Neuronal stem cell (in vitro differentiated cells): Measurements from ENCODE around the gene AHSA1. TPM values are rescaled to one million over a fixed set of nuclear protein-coding genes. Genes with fewer than 3 reads are reported as not detected.
"Not testable (repeated sequence)": the region's sequence is repeated elsewhere in the genome, so short reads cannot be mapped to it uniquely, and the experiment has no call there.

Experiments
- DNase-seq: peaks from one replicate; pipeline ENCODE4 v3.0.0-alpha.2; 2013; ENCODE audit warnings: low spot score
- H2AFZ ChIP-seq: one replicate; pipeline ENCODE4 v1.6.1; 2013; ENCODE audit warnings: mild to moderate bottlenecking, low read length, inconsistent platforms
- H2AK5ac ChIP-seq: 2 replicates; pipeline ENCODE4 v1.6.1; 2013; ENCODE audit warnings: low read depth, mild to moderate bottlenecking, inconsistent platforms, low read length, moderate library complexity, mixed read lengths
- H2BK120ac ChIP-seq: 2 replicates; pipeline ENCODE4 v1.6.1; 2013; ENCODE audit warnings: low read depth, mild to moderate bottlenecking, inconsistent platforms, low read length, moderate library complexity, mixed read lengths
- H2BK12ac ChIP-seq: one replicate; pipeline ENCODE4 v1.6.1; 2013; ENCODE audit warnings: low read length, inconsistent platforms
- H2BK15ac ChIP-seq: 2 replicates; pipeline ENCODE4 v1.6.1; 2013; ENCODE audit warnings: mild to moderate bottlenecking, low read length, inconsistent platforms, mixed read lengths
- H2BK5ac ChIP-seq: one replicate; pipeline ENCODE4 v1.6.1; 2013; ENCODE audit warnings: inconsistent platforms, mild to moderate bottlenecking, low read length, moderate library complexity
- H3K14ac ChIP-seq: one replicate; pipeline ENCODE4 v1.6.1; 2013; ENCODE audit warnings: low read length, inconsistent platforms
- H3K18ac ChIP-seq: 2 replicates; pipeline ENCODE4 v1.6.1; 2013; ENCODE audit warnings: low read length, inconsistent platforms
- H3K23ac ChIP-seq: 2 replicates; pipeline ENCODE4 v1.6.1; 2013; ENCODE audit warnings: low read depth, mild to moderate bottlenecking, mixed read lengths, low read length, inconsistent platforms; ENCODE audit not compliant: poor library complexity
- H3K27ac ChIP-seq: replicated peaks from 3 replicates; pipeline ENCODE4 v1.5.1; 2013; ENCODE audit warnings: low read length, inconsistent platforms
- H3K27me3 ChIP-seq, 3 experiments: 2 replicates each; pipeline ENCODE4 v1.6.1; 2013; ENCODE audit warnings: low read length in 3 of 3, mild to moderate bottlenecking in 2 of 3, inconsistent platforms in 1 of 3, low read depth in 1 of 3, mixed read lengths in 1 of 3, moderate library complexity in 1 of 3; ENCODE audit not compliant: control insufficient read depth in 3 of 3, insufficient read depth in 3 of 3
- H3K36me3 ChIP-seq, 2 donors: replicated peaks in 1 of 2; 2 replicates each; pipeline ENCODE4 v1.6.1; 2013; ENCODE audit warnings: low read length in 2 of 2; ENCODE audit not compliant: control insufficient read depth in 2 of 2, insufficient read depth in 2 of 2
- H3K4ac ChIP-seq: 2 replicates; pipeline ENCODE4 v1.6.1; 2013; ENCODE audit warnings: inconsistent platforms, mild to moderate bottlenecking, low read length, moderate library complexity
- H3K4me1 ChIP-seq, 2 donors: 1 replicate in 1 of 2; 2 replicates in 1 of 2; pipeline ENCODE4 v1.6.1; 2013; ENCODE audit warnings: low read length in 2 of 2, low read depth in 1 of 2; ENCODE audit not compliant: control insufficient read depth in 2 of 2, insufficient read depth in 1 of 2
- H3K4me2 ChIP-seq: one replicate; pipeline ENCODE4 v1.6.1; 2013; ENCODE audit warnings: mild to moderate bottlenecking, low read length, inconsistent platforms; ENCODE audit not compliant: insufficient read depth, poor library complexity, severe bottlenecking
- H3K4me3 ChIP-seq, 2 donors: 2 replicates each; pipeline ENCODE4 v1.5.1; 2013; ENCODE audit warnings: low read length in 2 of 2, mild to moderate bottlenecking in 2 of 2, inconsistent platforms in 1 of 2, moderate library complexity in 1 of 2
- H3K79me1 ChIP-seq: one replicate; pipeline ENCODE4 v1.6.1; 2013; ENCODE audit warnings: low read depth, mild to moderate bottlenecking, inconsistent platforms, low read length, moderate library complexity
- H3K9ac ChIP-seq: one replicate; pipeline ENCODE4 v1.6.1; 2013; ENCODE audit warnings: mild to moderate bottlenecking, low read depth, low read length, inconsistent platforms; ENCODE audit not compliant: poor library complexity
- H3K9me3 ChIP-seq, 2 donors: replicated peaks in 1 of 2; 2 replicates each; pipeline versions ENCODE3 to v1.6.1; 2013; ENCODE audit warnings: low read length in 2 of 2, mild to moderate bottlenecking in 2 of 2, inconsistent platforms in 1 of 2, low read depth in 1 of 2, mixed read lengths in 1 of 2, moderate library complexity in 1 of 2; ENCODE audit not compliant: control insufficient read depth in 2 of 2, insufficient read depth in 1 of 2
- H4K8ac ChIP-seq: one replicate; pipeline ENCODE4 v1.6.1; 2013; ENCODE audit warnings: low read depth, mild to moderate bottlenecking, inconsistent platforms, low read length, moderate library complexity
- H4K91ac ChIP-seq: one replicate; pipeline ENCODE4 v1.6.1; 2013; ENCODE audit warnings: low read length, low read depth, mild to moderate bottlenecking, inconsistent platforms; ENCODE audit not compliant: poor library complexity
- WGBS, 2 donors: extraction: QIAGEN DNeasy Blood & Tissue Kit; methylation state at CpG; one replicate each; pipeline ENCODE4 v1.1.7; 2013; ENCODE audit warnings: missing lambda C conversion rate in 2 of 2, mixed read lengths in 1 of 2; ENCODE audit not compliant: insufficient read length in 2 of 2, insufficient replicate concordance in 1 of 2; ENCODE audit errors: extremely low coverage in 2 of 2; 5-methylcytosine and 5-hydroxymethylcytosine counted together
- polyA plus RNA-seq, 2 experiments: library from polyadenylated mRNA; stranded (reverse); fragments of 200-250 nt; gene quantifications; one replicate each; pipeline ENCODE4 v1.2.3, GENCODE V29; 2013

The AHSA1 gene
- polyA plus RNA-seq (2013, experiment 1 of 2) = 74.9 TPM
- polyA plus RNA-seq (2013, experiment 2 of 2) = 74.9 TPM

DNA sequence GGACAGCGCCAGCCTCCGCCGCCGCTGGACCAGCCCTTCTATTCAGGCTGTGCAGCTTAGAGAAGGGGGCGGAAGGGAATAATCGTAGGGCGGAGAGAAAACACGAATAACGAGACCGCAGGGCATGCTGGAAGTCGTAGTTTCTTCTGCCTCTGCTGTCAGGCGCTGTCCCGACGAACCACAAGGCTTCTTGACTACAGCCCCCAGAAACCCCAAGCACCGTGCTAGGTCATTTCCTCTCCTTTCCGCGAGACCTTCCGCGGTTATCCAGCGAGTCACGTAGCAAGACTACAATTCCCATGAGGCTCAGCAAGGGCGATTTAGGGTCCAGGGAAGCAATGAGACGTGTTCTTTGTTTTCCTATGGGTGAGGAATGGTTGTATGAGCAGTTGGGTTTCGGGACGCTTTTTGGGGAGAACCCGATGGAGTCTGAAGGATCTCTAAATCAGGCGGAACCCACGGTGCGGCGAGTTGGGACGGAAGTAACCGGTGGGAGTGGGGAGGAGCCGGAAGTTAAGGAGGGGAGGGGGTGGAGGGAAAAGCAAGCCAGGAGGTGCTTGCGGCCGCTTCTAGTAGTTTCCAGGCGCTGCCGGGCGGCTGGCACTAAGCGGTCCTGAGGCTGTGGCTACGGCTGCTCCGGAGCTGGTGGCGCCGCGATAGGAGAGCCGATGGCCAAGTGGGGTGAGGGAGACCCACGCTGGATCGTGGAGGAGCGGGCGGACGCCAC, at the start of gene AHSA1, which contains the start of gene VIPAS39:
Gene AHSA1 (plus strand): TSS at position 572 of the 727 bp plus-strand sequence. CDS start 97 bp downstream, at position 669.
Gene VIPAS39 (minus strand): TSS at position 80 of the 727 bp plus-strand sequence. CDS start 3,499 bp downstream, outside the sequence.
- Histone ChIP-seq H3K27ac (peak within 1 kb of the TSS; percentile 72), H3K79me1 (peaks cover 9% of the 10 kb centered on the region), H2AFZ (peak within 1 kb of the TSS; percentile 88), H3K4me1 (peaks cover 2 to 6% of the 10 kb centered on the region in 2 donors), H3K36me3 (peaks cover 26 to 44% of the 10 kb centered on the region in 2 donors), H3K9me3 (no peaks in the 10 kb centered on the region), H3K14ac (peak within 1 kb of the TSS; percentile 48), H2BK15ac (peak within 1 kb of the TSS; percentile 35), H3K4me2 (peak within 1 kb of the TSS; percentile 70), H2BK5ac (no peak within 1 kb of the TSS), H3K27me3 (no peaks in the 10 kb centered on the region), H3K4ac (no peak within 1 kb of the TSS), H4K8ac (no peak within 1 kb of the TSS), H2BK120ac (no peak within 1 kb of the TSS), H2AK5ac (no peak within 1 kb of the TSS), H4K91ac (no peak within 1 kb of the TSS), H3K9ac (peak within 1 kb of the TSS; percentile 92), H3K18ac (peak within 1 kb of the TSS; percentile 94), H3K4me3 (peak within 1 kb of the TSS; percentile 67 to 95), H3K23ac (peak within 1 kb of the TSS; percentile 32), H2BK12ac (peak within 1 kb of the TSS; percentile 28)
- peak; percentile 98 for DNase-seq
- WGBS, 2 donors = no CpG with 5 or more reads among the region's 50 CpGs

DNA sequence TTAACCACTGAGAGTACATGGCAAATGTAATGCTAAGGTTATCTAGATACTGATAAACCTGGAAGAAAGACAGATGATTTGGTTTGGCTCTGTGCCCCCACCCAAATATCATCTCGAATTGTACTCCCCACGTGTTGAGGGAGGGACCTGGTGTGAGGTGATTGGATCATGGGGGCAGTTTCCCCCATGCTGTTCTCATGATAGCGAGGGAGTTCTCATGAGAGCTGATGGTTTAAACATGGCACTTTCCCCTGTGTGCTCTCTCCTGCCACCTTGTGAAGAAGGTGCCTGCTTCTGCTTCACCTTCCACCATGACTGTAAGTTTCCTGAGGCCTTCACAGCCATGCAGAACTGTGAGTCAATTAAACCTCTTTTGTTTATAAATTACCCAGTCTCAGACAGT, 48.8 kb upstream of the AHSA1 start:
- Histone ChIP-seq H2BK120ac (no peak overlapping the region), H2AK5ac (no peak overlapping the region), H2BK15ac (no peak overlapping the region), H3K18ac (no peak overlapping the region), H4K8ac (no peak overlapping the region), H3K14ac (no peak overlapping the region), H2AFZ (peak overlapping the region; percentile 65), H3K9me3 (no peaks in the 10 kb centered on the region), H2BK12ac (no peak overlapping the region), H4K91ac (no peak overlapping the region), H3K4me3 (no peak overlapping the region), H3K23ac (no peak overlapping the region), H3K4ac (no peak overlapping the region), H3K36me3 (no peaks in the 10 kb centered on the region), H3K27me3 (no peaks in the 10 kb centered on the region), H2BK5ac (no peak overlapping the region), H3K9ac (no peak overlapping the region), H3K79me1 (no peaks in the 10 kb centered on the region), H3K27ac (no peak overlapping the region), H3K4me1 (no peaks in the 10 kb centered on the region), H3K4me2 (no peak overlapping the region)
- WGBS, 2 donors = no CpG with 5 or more reads among the region's 3 CpGs
- no peak for DNase-seq

DNA sequence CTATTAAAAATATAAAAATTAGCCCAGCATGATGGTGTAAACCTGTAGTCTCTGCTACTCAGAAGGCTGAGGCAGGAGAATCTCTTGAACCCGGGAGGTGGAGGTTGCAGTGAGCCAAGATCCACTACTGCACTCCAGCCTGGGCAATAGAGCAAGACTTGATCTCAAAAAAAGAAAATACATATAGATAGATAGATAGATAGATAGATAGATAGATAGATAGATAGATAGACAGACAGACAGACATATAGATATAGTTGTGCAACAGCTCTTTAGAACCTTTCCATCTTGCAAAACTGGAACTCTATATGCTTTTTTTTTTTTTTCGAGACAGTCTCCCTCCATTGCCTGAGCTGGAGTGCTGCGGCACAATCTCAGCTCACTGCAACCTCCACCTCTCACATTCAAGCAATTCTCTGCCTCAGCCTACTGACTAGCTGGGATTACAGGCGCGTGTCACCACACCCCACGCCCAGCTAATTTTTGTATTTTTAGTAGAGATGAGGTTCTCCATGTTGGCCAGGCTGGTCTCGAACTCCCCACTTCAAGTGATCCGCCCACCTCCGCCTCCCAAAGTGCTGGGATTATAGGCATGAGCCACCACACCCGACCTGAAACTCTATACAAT, 42.4 kb upstream of the AHSA1 start:
- H3K27ac ChIP-seq, H3K79me1 ChIP-seq, H2BK15ac ChIP-seq, H3K23ac ChIP-seq, H3K4me3 ChIP-seq, H2BK120ac ChIP-seq, H3K27me3 ChIP-seq, H3K4ac ChIP-seq, H3K14ac ChIP-seq, H2BK12ac ChIP-seq, H3K36me3 ChIP-seq, H2BK5ac ChIP-seq, DNase-seq, H4K8ac ChIP-seq, H3K18ac ChIP-seq, H3K9ac ChIP-seq, H3K4me1 ChIP-seq, H4K91ac ChIP-seq, H3K4me2 ChIP-seq, H2AFZ ChIP-seq, H2AK5ac ChIP-seq: not testable (repeated sequence)
- H3K9me3 ChIP-seq = peaks cover 0 to 15% of the 10 kb centered on the region in 2 donors
- no CpG with 5 or more reads among the region's 10 CpGs for WGBS, 2 donors

DNA sequence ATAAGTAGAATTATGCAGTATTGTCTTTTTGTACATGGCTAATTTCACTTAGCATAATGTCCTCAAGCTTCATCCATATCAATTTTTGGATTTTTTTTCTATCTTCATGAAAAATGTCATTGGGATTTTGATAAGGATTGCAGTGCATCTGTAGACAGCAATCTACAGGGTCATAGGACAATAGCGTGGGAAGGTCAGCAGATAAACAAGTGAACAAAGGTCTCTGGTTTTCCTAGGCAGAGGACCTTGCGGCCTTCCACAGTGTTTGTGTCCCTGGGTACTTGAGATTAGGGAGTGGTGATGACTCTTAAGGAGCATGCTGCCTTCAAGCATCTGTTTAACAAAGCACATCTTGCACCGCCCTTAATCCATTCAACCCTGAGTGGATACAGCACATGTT, 41.8 kb upstream of the AHSA1 start:
- not testable (repeated sequence) for H3K79me1 ChIP-seq, H3K27ac ChIP-seq, H3K27me3 ChIP-seq, H4K8ac ChIP-seq, H2BK120ac ChIP-seq, H3K36me3 ChIP-seq, H2AFZ ChIP-seq, H3K14ac ChIP-seq, H2BK12ac ChIP-seq, H3K4me3 ChIP-seq, H3K9ac ChIP-seq, H4K91ac ChIP-seq, DNase-seq, H3K4me1 ChIP-seq, H2BK15ac ChIP-seq, H3K4ac ChIP-seq, H2BK5ac ChIP-seq, H3K18ac ChIP-seq, H3K4me2 ChIP-seq, H2AK5ac ChIP-seq, H3K23ac ChIP-seq
- no CpG with 5 or more reads among the region's 3 CpGs for WGBS, 2 donors
- peaks cover 0 to 15% of the 10 kb centered on the region in 2 donors for H3K9me3 ChIP-seq
